Measurements from ENCODE around the gene MYO7A. TPM values are rescaled to one million over a fixed set of nuclear protein-coding genes. Genes with fewer than 3 reads are reported as not detected.
A peak's percentile ranks its signal among the peaks of the same experiment; 100 is the strongest.

MYO7A gene
- total RNA-seq, 1 donor from 2014 or later = 0.23 TPM

DNA sequence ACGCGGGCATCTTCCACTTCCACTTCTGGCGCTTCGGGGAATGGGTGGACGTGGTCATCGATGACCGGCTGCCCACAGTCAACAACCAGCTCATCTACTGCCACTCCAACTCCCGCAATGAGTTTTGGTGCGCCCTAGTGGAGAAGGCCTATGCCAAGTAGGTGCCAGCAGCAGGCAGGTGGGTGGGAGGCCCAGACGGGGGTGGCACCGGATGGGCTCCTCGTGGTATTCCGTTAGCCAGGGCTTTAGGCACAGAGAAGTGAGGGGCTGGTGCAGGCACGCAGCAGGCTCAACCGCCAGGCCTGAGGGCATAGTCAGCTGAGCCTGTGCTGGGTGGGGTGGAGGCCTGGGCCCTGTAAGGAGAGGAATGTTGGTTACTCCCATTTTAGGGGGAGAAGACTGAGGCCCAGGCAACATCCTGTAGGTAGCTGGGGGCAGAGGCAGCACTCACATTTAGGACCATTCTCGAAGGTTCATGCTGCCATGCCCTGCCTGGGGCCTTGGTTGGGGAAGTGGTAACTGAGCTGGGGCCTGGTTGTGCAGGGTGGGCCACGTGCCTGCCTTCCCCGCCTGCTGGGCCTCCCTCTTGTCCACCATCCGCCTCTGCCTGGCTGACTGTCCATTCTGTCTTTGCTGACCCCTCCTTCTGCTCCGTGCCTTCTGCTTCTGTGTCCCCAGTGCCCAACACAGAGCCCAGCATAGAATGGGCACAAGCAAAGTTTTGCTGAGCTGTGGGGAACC, 15.2 kb upstream of the MYO7A start:
- no peak for DNase-seq (ENCODE audit: low read depth)
- no peak overlapping the region for H3K4me3 ChIP-seq (ENCODE audit: low read depth, low read length)
- TF ChIP-seq, protein P1, sequence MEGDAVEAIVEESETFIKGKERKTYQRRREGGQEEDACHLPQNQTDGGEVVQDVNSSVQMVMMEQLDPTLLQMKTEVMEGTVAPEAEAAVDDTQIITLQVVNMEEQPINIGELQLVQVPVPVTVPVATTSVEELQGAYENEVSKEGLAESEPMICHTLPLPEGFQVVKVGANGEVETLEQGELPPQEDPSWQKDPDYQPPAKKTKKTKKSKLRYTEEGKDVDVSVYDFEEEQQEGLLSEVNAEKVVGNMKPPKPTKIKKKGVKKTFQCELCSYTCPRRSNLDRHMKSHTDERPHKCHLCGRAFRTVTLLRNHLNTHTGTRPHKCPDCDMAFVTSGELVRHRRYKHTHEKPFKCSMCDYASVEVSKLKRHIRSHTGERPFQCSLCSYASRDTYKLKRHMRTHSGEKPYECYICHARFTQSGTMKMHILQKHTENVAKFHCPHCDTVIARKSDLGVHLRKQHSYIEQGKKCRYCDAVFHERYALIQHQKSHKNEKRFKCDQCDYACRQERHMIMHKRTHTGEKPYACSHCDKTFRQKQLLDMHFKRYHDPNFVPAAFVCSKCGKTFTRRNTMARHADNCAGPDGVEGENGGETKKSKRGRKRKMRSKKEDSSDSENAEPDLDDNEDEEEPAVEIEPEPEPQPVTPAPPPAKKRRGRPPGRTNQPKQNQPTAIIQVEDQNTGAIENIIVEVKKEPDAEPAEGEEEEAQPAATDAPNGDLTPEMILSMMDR (conservative IDR thresholded peaks at IDR 0.05; ENCODE audit: low read depth, low read length) = no peak

DNA sequence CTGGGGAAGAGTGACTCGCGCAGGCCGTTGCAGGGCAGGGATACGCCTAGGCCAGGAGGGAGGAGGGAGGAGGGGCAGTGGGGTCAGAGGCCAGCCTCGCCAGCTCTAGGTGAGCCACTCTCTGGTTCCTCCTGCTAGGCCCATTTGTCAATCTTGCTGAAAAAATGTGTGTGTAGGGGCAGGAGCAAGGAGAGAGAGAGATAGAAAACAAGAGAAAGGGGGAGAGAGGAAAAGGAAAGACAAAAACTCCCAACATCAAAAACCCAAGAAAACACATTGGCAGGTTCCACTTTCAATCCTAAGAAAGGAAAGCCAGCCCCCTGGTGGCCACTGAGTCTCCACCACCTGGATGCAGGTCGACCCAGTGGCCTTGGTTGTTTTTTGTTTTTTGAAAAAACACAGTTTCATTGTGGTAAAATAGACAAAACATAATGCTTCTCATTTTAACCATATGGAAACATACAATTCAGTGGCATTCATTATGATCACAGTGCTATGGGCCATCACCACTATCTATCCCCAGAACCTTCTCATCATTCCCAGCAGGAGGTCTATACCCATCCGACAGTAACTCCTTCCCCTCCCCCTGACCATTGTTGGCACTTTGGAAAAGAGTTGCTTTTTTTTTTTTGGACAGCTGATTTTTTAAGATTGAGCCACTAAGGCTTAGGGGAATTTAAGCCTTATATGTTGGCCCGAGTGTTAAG, 14.5 kb upstream of the MYO7A start:
- no peak overlapping the region for H3K4me3 ChIP-seq (ENCODE audit: low read depth, low read length)
- TF ChIP-seq, protein P1 (conservative IDR thresholded peaks at IDR 0.05; ENCODE audit: low read depth, low read length) = peak; percentile 82
- no peak for DNase-seq (ENCODE audit: low read depth)

DNA sequence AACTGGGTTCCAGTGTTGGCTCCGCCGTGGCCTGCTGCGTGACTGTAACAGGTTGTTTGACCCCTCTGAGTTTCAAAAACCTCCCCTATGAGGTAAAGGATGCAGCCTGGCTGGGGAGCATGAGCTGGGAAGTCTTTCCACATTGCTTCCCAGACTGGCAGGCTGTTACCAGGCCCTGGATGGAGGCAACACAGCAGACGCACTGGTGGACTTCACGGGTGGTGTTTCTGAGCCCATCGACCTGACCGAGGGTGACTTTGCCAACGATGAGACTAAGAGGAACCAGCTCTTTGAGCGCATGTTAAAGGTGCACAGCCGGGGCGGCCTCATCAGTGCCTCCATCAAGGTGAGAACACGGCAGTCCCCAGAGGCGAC, 14.0 kb upstream of the MYO7A start:
- DNase-seq (ENCODE audit: low read depth) = no peak
- no peak overlapping the region for H3K4me3 ChIP-seq (ENCODE audit: low read depth, low read length)
- TF ChIP-seq, protein P1 (conservative IDR thresholded peaks at IDR 0.05; ENCODE audit: low read depth, low read length) = no peak

DNA sequence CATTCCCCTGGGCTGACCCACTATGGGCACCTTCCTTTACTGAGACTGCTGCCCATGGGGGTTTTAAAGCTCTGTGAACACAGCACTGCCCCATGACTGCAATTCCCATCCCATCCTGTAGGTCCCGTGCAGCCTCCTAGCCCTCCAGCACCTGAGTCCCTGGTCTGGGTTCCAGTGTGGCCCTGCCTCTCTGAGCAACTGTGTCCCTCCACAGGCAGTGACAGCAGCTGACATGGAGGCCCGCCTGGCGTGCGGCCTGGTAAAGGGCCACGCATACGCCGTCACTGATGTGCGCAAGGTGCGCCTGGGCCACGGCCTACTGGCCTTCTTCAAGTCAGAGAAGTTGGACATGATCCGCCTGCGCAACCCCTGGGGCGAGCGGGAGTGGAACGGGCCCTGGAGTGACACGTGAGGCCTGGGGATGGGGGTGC, 12.8 kb upstream of the MYO7A start:
- TF ChIP-seq, protein P1 (conservative IDR thresholded peaks at IDR 0.05; ENCODE audit: low read depth, low read length) = peak; percentile 38
- DNase-seq (ENCODE audit: low read depth) = no peak
- H3K4me3 ChIP-seq (ENCODE audit: low read depth, low read length) = no peak overlapping the region

DNA sequence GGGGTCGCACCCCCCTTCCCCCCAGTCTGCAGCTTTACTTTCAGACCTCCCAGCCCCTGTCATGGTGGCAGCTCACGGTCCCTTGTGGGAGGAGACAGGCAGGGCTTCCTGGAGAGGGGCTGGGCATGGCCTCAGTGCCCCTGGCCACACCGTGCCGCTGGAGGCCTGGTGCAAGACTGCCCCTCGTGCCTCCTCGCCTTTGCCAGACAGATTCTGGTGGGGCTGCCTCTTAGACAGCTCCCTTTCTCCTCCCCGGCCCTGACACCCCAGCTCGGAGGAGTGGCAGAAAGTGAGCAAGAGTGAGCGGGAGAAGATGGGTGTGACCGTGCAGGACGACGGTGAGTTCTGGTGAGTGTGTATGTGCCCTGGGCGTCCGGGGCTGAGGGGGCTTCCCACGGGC, 12.1 kb upstream of the MYO7A start:
- TF ChIP-seq, protein P1 (conservative IDR thresholded peaks at IDR 0.05; ENCODE audit: low read depth, low read length) = no peak
- no peak for DNase-seq (ENCODE audit: low read depth)

DNA sequence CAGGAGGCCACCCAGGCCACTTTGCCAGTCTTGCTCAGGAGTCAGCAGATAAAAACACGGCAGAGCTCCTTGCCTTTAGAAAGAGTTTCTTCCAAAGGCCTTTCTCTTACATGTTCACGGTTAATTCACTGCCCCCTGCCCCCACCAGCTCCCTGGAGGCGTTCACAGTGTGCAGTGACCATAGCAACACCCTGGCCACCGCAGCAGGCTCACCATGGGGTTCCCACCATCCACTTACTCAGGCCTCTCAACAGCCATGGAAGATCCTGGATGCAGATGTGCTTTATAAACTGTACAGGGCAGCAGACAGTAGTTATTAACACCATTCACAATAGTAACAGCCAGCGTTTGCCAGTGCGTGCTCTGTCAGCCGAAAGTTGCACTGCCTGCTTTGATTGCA, 10.6 kb upstream of the MYO7A start:
- DNase-seq (ENCODE audit: low read depth) = no peak
- no peak overlapping the region for H3K4me3 ChIP-seq (ENCODE audit: low read depth, low read length)
- TF ChIP-seq, protein P1 (conservative IDR thresholded peaks at IDR 0.05; ENCODE audit: low read depth, low read length) = no peak

More for the DNA sequence above, 12.1 kb upstream of the MYO7A start:
- H3K4me3 ChIP-seq (ENCODE audit: low read depth, low read length) = no peak overlapping the region

All from epithelial cell of proximal tubule (primary cell).